Uterus (tissue), 2 donors: ENCODE measurements around the gene PPP3CB.

Source experiments
- POLR2A ChIP-seq, 2 donors: fragments of 450-650 bp; IDR thresholded peaks; one replicate each; pipeline ENCODE4 v1.6.1; 2016; ENCODE audit warnings: antibody characterized with exemption in 2 of 2, mild to moderate bottlenecking in 1 of 2, moderate library complexity in 1 of 2
- TF ChIP-seq, protein P1 (sequence below), 4 experiments: fragments of 200-600 bp in 2 of 4; fragments of 450-650 bp in 2 of 4; sonication (generic) in 2 of 4; IDR thresholded peaks; one replicate each; pipeline ENCODE4 v1.5.1; 2016 to 2019; ENCODE audit warnings: antibody characterized with exemption in 4 of 4, mild to moderate bottlenecking in 2 of 4, moderate library complexity in 1 of 4

DNA sequence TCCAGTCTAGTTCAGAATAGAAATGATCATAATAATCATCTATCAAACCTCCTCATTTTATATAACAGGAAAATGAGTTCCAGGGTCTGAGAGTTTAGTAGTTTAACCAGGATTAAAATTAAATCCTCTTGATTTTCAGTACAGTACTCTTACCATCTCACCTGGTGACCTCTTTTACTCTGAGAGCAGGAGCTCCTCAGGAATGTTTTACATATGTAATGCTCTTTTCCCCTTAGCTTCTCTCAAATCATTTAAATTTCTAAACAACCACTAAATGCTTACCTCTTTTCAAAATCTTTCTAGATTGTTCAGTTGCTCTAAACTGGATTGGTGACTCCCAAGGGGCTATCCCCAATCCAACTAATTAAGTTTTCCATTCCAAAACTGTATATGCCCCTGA, 10.2 kb upstream of the PPP3CB start:
- TF ChIP-seq, protein P1, sequence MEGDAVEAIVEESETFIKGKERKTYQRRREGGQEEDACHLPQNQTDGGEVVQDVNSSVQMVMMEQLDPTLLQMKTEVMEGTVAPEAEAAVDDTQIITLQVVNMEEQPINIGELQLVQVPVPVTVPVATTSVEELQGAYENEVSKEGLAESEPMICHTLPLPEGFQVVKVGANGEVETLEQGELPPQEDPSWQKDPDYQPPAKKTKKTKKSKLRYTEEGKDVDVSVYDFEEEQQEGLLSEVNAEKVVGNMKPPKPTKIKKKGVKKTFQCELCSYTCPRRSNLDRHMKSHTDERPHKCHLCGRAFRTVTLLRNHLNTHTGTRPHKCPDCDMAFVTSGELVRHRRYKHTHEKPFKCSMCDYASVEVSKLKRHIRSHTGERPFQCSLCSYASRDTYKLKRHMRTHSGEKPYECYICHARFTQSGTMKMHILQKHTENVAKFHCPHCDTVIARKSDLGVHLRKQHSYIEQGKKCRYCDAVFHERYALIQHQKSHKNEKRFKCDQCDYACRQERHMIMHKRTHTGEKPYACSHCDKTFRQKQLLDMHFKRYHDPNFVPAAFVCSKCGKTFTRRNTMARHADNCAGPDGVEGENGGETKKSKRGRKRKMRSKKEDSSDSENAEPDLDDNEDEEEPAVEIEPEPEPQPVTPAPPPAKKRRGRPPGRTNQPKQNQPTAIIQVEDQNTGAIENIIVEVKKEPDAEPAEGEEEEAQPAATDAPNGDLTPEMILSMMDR (IDR thresholded peaks at IDR 0.05), result no peak
- no peak for TF ChIP-seq POLR2A (IDR thresholded peaks at IDR 0.05)
